ENCODE data around the gene ARSA.

Gene ARSA

DNA sequence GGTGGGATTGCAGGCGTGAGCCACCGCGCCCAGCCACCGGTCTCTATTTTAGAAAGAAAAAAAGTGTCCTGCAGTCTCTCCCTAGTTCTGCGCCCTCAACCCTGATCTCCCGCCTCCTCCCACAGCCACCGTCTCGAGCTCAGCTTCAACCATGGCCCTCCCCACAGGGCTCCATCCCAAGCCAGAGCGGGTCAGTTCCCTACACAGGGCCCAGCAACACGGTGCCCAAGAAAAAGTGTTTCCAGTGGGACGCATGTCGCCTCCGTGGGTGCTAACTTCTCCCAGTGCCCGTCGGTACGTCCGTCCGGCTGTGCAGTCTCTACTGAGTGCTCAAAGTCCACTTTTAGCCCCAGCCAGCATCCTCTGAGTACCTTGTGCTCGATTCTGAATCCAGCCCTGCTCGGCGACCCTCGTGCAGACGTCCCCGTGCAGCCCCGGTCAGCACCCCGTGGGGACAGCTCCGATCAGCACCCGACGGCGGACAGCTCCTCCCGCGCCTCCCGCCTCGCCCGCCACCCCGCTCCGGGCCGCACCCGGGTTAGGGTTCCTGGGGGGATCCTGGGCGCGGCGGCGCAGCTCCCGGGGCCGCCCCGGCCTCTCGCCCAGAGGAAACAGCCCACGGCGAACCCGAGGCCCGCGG, 28.0 kb downstream of the ARSA start:
- no peaks in the 10 kb centered on the region for H3K36me3 ChIP-seq (replicated peaks)
- no peak for TF ChIP-seq CTCF (IDR thresholded peaks at IDR 0.05; ENCODE audit: low read depth, low read length, missing control alignments)
- DNase-seq = no peak
- no peak overlapping the region for H3K4me3 ChIP-seq (ENCODE audit: low read depth, low read length)
- no peak overlapping the region for H3K27ac ChIP-seq
- in situ Hi-C loops (cut with HindIII; ENCODE audit: low pct_ligation_motif_present, low sequenced_read_pairs) = no loop called here
- H3K27me3 ChIP-seq (replicated peaks) = peaks cover 39% of the 10 kb centered on the region

- no peaks in the 10 kb centered on the region for H3K36me3 ChIP-seq (replicated peaks)
- no peak overlapping the region for H3K4me3 ChIP-seq (ENCODE audit: low read depth, low read length)
- peaks cover 13% of the 10 kb centered on the region for H3K27me3 ChIP-seq (replicated peaks)
- TF ChIP-seq CTCF (IDR thresholded peaks at IDR 0.05; ENCODE audit: low read depth, low read length, missing control alignments) = no peak
- H3K27ac ChIP-seq = no peak overlapping the region
- DNase-seq = no peak
- in situ Hi-C loops (cut with HindIII; ENCODE audit: low pct_ligation_motif_present, low sequenced_read_pairs) = no loop called here
These were observed 30.9 kb downstream of the ARSA start for GRCh38 chr22:50597097-50597496.

GRCh38 chr22:50595189-50595588, 32.8 kb downstream of the ARSA start:
- no peak for TF ChIP-seq CTCF (IDR thresholded peaks at IDR 0.05; ENCODE audit: low read depth, low read length, missing control alignments)
- DNase-seq = no peak
- in situ Hi-C loops (cut with HindIII; ENCODE audit: low pct_ligation_motif_present, low sequenced_read_pairs) = no loop called here
- Histone ChIP-seq H3K27me3 (replicated peaks) (peaks cover 4% of the 10 kb centered on the region), H3K36me3 (replicated peaks) (no peaks in the 10 kb centered on the region), H3K27ac (no peak overlapping the region), H3K4me3 (ENCODE audit: low read depth, low read length) (no peak overlapping the region)

DNA sequence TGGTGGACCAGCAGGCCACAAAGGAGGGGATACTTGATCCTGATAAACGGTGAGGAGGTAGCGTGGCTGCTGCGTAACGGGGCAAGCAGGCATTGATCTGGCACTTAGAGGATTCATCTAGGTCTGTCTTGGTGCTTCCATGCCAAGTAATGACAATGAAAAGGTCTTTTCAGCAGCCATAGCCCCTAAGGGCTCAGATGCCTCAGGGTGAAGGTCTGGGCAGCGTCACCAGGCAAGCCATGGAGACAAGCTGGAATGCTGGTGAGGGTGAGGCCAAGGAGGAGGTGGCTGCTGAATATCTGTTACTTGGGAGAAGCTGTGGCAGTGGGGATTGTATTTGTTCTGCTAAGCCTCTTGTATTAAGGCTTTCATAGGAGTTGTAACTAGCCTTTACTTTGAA, 40.5 kb downstream of the ARSA start:
- no peak for DNase-seq
- Histone ChIP-seq H3K27ac (no peak overlapping the region), H3K36me3 (replicated peaks) (no peaks in the 10 kb centered on the region), H3K4me3 (ENCODE audit: low read depth, low read length) (no peak overlapping the region), H3K27me3 (replicated peaks) (no peaks in the 10 kb centered on the region)
- in situ Hi-C loops (cut with HindIII; ENCODE audit: low pct_ligation_motif_present, low sequenced_read_pairs) = no loop called here
- TF ChIP-seq CTCF (IDR thresholded peaks at IDR 0.05; ENCODE audit: low read depth, low read length, missing control alignments) = no peak

- in situ Hi-C loops (cut with HindIII; ENCODE audit: low pct_ligation_motif_present, low sequenced_read_pairs) = no loop called here
- Histone ChIP-seq H3K4me3 (ENCODE audit: low read depth, low read length) (no peak overlapping the region), H3K36me3 (replicated peaks) (no peaks in the 10 kb centered on the region), H3K27me3 (replicated peaks) (no peaks in the 10 kb centered on the region), H3K27ac (no peak overlapping the region)
- no peak for TF ChIP-seq CTCF (IDR thresholded peaks at IDR 0.05; ENCODE audit: low read depth, low read length, missing control alignments)
- DNase-seq = no peak
These were observed 41.5 kb downstream of the ARSA start for GRCh38 chr22:50586416-50586815.

GRCh38 chr22:50585781-50586180, 42.2 kb downstream of the ARSA start:
- DNase-seq = no peak
- Histone ChIP-seq H3K4me3 (ENCODE audit: low read depth, low read length) (no peak overlapping the region), H3K27me3 (replicated peaks) (no peaks in the 10 kb centered on the region), H3K36me3 (replicated peaks) (no peaks in the 10 kb centered on the region), H3K27ac (no peak overlapping the region)
- no peak for TF ChIP-seq CTCF (IDR thresholded peaks at IDR 0.05; ENCODE audit: low read depth, low read length, missing control alignments)
- in situ Hi-C loops (cut with HindIII; ENCODE audit: low pct_ligation_motif_present, low sequenced_read_pairs) = no loop called here
